Mesenchymal stem cell (in vitro differentiated cells and primary cell): ENCODE measurements around the gene ASPDH.

ENCODE experiments used
- DNase-seq: peaks from one replicate; pipeline ENCODE4 v3.0.0-alpha.2; 2013
- H2AFZ ChIP-seq: one replicate; pipeline ENCODE4 v1.6.1; 2013; ENCODE audit warnings: low read depth, mild to moderate bottlenecking, control low read depth, inconsistent platforms, low read length, moderate library complexity
- H2AK5ac ChIP-seq: 2 replicates; pipeline ENCODE4 v1.6.1; 2013; ENCODE audit warnings: low read length, moderate library complexity, mild to moderate bottlenecking, inconsistent platforms; ENCODE audit not compliant: severe bottlenecking
- H2BK120ac ChIP-seq: one replicate; pipeline ENCODE4 v1.6.1; 2013; ENCODE audit warnings: low read depth, mild to moderate bottlenecking, inconsistent platforms, low read length, moderate library complexity
- H2BK12ac ChIP-seq, 2 experiments: one replicate each; pipeline ENCODE4 v1.6.1; 2013; ENCODE audit warnings: inconsistent platforms in 2 of 2, low read length in 2 of 2, mild to moderate bottlenecking in 2 of 2, moderate library complexity in 2 of 2, control low read depth in 1 of 2
- H2BK15ac ChIP-seq: one replicate; pipeline ENCODE4 v1.6.1; 2013; ENCODE audit warnings: mild to moderate bottlenecking, low read depth, inconsistent platforms; ENCODE audit not compliant: poor library complexity, severe bottlenecking
- H2BK5ac ChIP-seq: 2 replicates; pipeline ENCODE4 v1.6.1; 2013; ENCODE audit warnings: low read depth, mild to moderate bottlenecking, low read length, control low read depth, inconsistent platforms; ENCODE audit not compliant: poor library complexity, severe bottlenecking
- H3K14ac ChIP-seq, 2 experiments: one replicate each; pipeline ENCODE4 v1.6.1; 2013; ENCODE audit warnings: inconsistent platforms in 2 of 2, low read length in 2 of 2, control low read depth in 1 of 2, mild to moderate bottlenecking in 1 of 2, moderate library complexity in 1 of 2
- H3K18ac ChIP-seq, 2 experiments: one replicate each; pipeline ENCODE4 v1.6.1; 2013; ENCODE audit warnings: inconsistent platforms in 2 of 2, low read length in 2 of 2, control low read depth in 1 of 2, low read depth in 1 of 2, mild to moderate bottlenecking in 1 of 2
- H3K23ac ChIP-seq, 2 experiments: one replicate each; pipeline ENCODE4 v1.6.1; 2013; ENCODE audit warnings: inconsistent platforms in 2 of 2, low read length in 2 of 2, mild to moderate bottlenecking in 2 of 2, moderate library complexity in 2 of 2, control low read depth in 1 of 2
- H3K27ac ChIP-seq: 2 replicates; pipeline ENCODE4 v1.5.1; 2013; ENCODE audit warnings: mild to moderate bottlenecking, moderate library complexity, low read length, control low read depth, inconsistent platforms; ENCODE audit not compliant: poor library complexity, severe bottlenecking
- H3K27me3 ChIP-seq, 2 experiments: 2 replicates each; pipeline versions ENCODE4 v1.6.1 to v1.7.0; 2013; ENCODE audit warnings: low read length in 2 of 2, mild to moderate bottlenecking in 2 of 2, moderate library complexity in 2 of 2, control low read depth in 1 of 2, inconsistent platforms in 1 of 2; ENCODE audit not compliant: control insufficient read depth in 1 of 2, insufficient read depth in 1 of 2
- H3K36me3 ChIP-seq, 2 experiments: 2 replicates each; pipeline versions ENCODE4 v1.6.1 to v1.7.0; 2013; ENCODE audit warnings: low read length in 2 of 2, control low read depth in 1 of 2, inconsistent platforms in 1 of 2, low read depth in 1 of 2, mild to moderate bottlenecking in 1 of 2; ENCODE audit not compliant: insufficient read depth in 2 of 2, control insufficient read depth in 1 of 2
- H3K4ac ChIP-seq, 2 experiments: one replicate each; pipeline ENCODE4 v1.6.1; 2013; ENCODE audit warnings: inconsistent platforms in 2 of 2, low read length in 2 of 2, mild to moderate bottlenecking in 2 of 2, moderate library complexity in 2 of 2, control low read depth in 1 of 2, low read depth in 1 of 2
- H3K4me1 ChIP-seq: 2 replicates; pipeline ENCODE4 v1.6.1; 2013; ENCODE audit warnings: low read depth, low read length, control low read depth; ENCODE audit not compliant: control insufficient read depth, insufficient read depth
- H3K4me2 ChIP-seq: 2 replicates; pipeline ENCODE4 v1.6.1; 2013; ENCODE audit warnings: low read length, mild to moderate bottlenecking, inconsistent platforms; ENCODE audit not compliant: poor library complexity, severe bottlenecking
- H3K4me3 ChIP-seq, 2 experiments: 2 replicates each; pipeline versions ENCODE4 v1.5.1 to v1.7.0; 2013; ENCODE audit warnings: low read length in 2 of 2, mild to moderate bottlenecking in 2 of 2, control low read depth in 1 of 2, low read depth in 1 of 2; ENCODE audit not compliant: insufficient read depth in 1 of 2
- H3K79me1 ChIP-seq: replicated peaks from 2 replicates; pipeline ENCODE4 v1.6.1; 2013; ENCODE audit warnings: mild to moderate bottlenecking, control low read depth, low read length, inconsistent platforms; ENCODE audit not compliant: poor library complexity, severe bottlenecking
- H3K9ac ChIP-seq: 2 replicates; pipeline ENCODE4 v1.7.0; 2013; ENCODE audit warnings: mild to moderate bottlenecking, low read length, moderate library complexity
- H3K9me3 ChIP-seq: 2 replicates; pipeline ENCODE4 v1.7.0; 2013; ENCODE audit warnings: mild to moderate bottlenecking, low read length; ENCODE audit not compliant: control insufficient read depth
- H4K8ac ChIP-seq: one replicate; pipeline ENCODE4 v1.6.1; 2013; ENCODE audit warnings: inconsistent platforms, mild to moderate bottlenecking, low read length, moderate library complexity
- H4K91ac ChIP-seq: one replicate; pipeline ENCODE4 v1.6.1; 2013; ENCODE audit warnings: mild to moderate bottlenecking, low read length, inconsistent platforms
- WGBS: methylation state at CpG from one replicate; pipeline ENCODE4 v1.1.7; 2013; ENCODE audit warnings: mixed read lengths; 5-methylcytosine and 5-hydroxymethylcytosine counted together

The ASPDH gene

GRCh38 chr19:50497022-50497405 lies 16.7 kb downstream of the ASPDH start:
- no peak overlapping the region for H3K4ac ChIP-seq
- no peak overlapping the region for H3K9ac ChIP-seq
- H3K27me3 ChIP-seq, result peaks cover 6 to 80% of the 10 kb centered on the region in 2 experiments
- no peak overlapping the region for H3K27ac ChIP-seq
- H2AFZ ChIP-seq, result no peak overlapping the region
- no peak overlapping the region for H3K18ac ChIP-seq
- H4K91ac ChIP-seq, result no peak overlapping the region
- no peak overlapping the region for H4K8ac ChIP-seq
- H2BK120ac ChIP-seq, result no peak overlapping the region
- no peak overlapping the region for H3K4me2 ChIP-seq
- no peak for DNase-seq
- H2BK5ac ChIP-seq, result no peak overlapping the region
- H3K14ac ChIP-seq, result no peak overlapping the region
- WGBS, result 75% methylated on average over 8 of the region's 8 CpGs
- peaks cover 0 to 6% of the 10 kb centered on the region in 2 experiments for H3K36me3 ChIP-seq
- H2BK12ac ChIP-seq, result no peak overlapping the region
- no peak overlapping the region for H2BK15ac ChIP-seq
- no peaks in the 10 kb centered on the region for H3K79me1 ChIP-seq
- H3K23ac ChIP-seq, result no peak overlapping the region
- H3K4me3 ChIP-seq, result no peak overlapping the region
- no peaks in the 10 kb centered on the region for H3K9me3 ChIP-seq
- peaks cover 5% of the 10 kb centered on the region for H3K4me1 ChIP-seq
- no peak overlapping the region for H2AK5ac ChIP-seq

- WGBS, result 62% methylated on average over 19 of the region's 30 CpGs
- H4K91ac ChIP-seq, result no peak overlapping the region
- no peak for DNase-seq
- no peaks in the 10 kb centered on the region for H3K79me1 ChIP-seq
- H3K4me3 ChIP-seq, result no peak overlapping the region
- peaks cover 5% of the 10 kb centered on the region for H3K4me1 ChIP-seq
- H3K9ac ChIP-seq, result no peak overlapping the region
- no peak overlapping the region for H2AK5ac ChIP-seq
- H3K4me2 ChIP-seq, result no peak overlapping the region
- no peak overlapping the region for H3K23ac ChIP-seq
- H2BK15ac ChIP-seq, result no peak overlapping the region
- no peak overlapping the region for H3K18ac ChIP-seq
- peaks cover 12 to 83% of the 10 kb centered on the region in 2 experiments for H3K27me3 ChIP-seq
- H3K36me3 ChIP-seq, result peaks cover 0 to 6% of the 10 kb centered on the region in 2 experiments
- H2AFZ ChIP-seq, result no peak overlapping the region
- no peak overlapping the region for H2BK5ac ChIP-seq
- no peak overlapping the region for H3K14ac ChIP-seq
- H4K8ac ChIP-seq, result no peak overlapping the region
- H3K9me3 ChIP-seq, result no peaks in the 10 kb centered on the region
- no peak overlapping the region for H2BK120ac ChIP-seq
- no peak overlapping the region for H2BK12ac ChIP-seq
- no peak overlapping the region for H3K4ac ChIP-seq
- no peak overlapping the region for H3K27ac ChIP-seq
These were observed 17.3 kb downstream of the ASPDH start for GRCh38 chr19:50496189-50497021.

DNA sequence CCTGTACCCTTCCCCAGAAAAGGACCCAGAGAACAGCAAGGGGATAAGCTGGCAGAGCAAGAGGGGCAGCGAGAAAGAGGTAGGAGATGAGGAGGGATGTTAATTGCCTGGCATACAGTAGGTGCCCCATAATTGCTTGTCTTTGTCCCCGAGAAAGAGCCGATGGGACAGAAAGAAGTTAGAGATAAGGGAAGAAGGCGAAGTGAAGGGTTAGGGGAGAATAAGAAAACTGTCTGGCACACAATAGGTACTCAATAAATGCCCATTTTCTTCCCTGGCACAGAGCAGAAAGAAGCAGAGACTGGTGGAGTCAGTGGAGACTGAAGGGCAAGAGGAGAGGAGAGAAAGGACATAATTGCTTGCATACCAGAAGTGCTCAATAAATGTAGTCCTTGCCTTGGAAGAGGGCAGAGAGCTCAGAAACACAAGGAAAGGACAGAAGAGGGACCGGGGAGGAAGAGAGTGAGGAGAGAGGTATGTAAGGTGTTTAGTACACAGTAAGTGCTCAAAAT lies 18.6 kb downstream of the ASPDH start:
- H4K8ac ChIP-seq, result no peak overlapping the region
- no peak overlapping the region for H3K14ac ChIP-seq
- peaks cover under 1% of the 10 kb centered on the region for H3K4me1 ChIP-seq
- H3K79me1 ChIP-seq, result no peaks in the 10 kb centered on the region
- H3K18ac ChIP-seq, result no peak overlapping the region
- DNase-seq, result no peak
- peaks cover 16 to 83% of the 10 kb centered on the region in 2 experiments for H3K27me3 ChIP-seq
- 81% methylated on average over 5 of the region's 5 CpGs for WGBS
- H2BK15ac ChIP-seq, result no peak overlapping the region
- no peak overlapping the region for H2AFZ ChIP-seq
- H3K4ac ChIP-seq, result no peak overlapping the region
- no peak overlapping the region for H3K4me2 ChIP-seq
- no peak overlapping the region for H2AK5ac ChIP-seq
- no peak overlapping the region for H3K9ac ChIP-seq
- peaks cover 0 to 11% of the 10 kb centered on the region in 2 experiments for H3K36me3 ChIP-seq
- H4K91ac ChIP-seq, result no peak overlapping the region
- H3K4me3 ChIP-seq, result no peak overlapping the region
- no peak overlapping the region for H2BK120ac ChIP-seq
- no peak overlapping the region for H2BK12ac ChIP-seq
- H3K23ac ChIP-seq, result no peak overlapping the region
- H3K9me3 ChIP-seq, result peaks cover 2% of the 10 kb centered on the region
- no peak overlapping the region for H2BK5ac ChIP-seq
- no peak overlapping the region for H3K27ac ChIP-seq

- H2AFZ ChIP-seq, result no peak overlapping the region
- no peak overlapping the region for H3K18ac ChIP-seq
- H2BK15ac ChIP-seq, result no peak overlapping the region
- WGBS, result 66% methylated on average over 6 of the region's 7 CpGs
- no peak overlapping the region for H4K8ac ChIP-seq
- no peak overlapping the region for H2AK5ac ChIP-seq
- peaks cover 2% of the 10 kb centered on the region for H3K9me3 ChIP-seq
- H3K14ac ChIP-seq, result no peak overlapping the region
- no peak overlapping the region for H3K4ac ChIP-seq
- H3K79me1 ChIP-seq, result peaks cover 1% of the 10 kb centered on the region
- no peak overlapping the region for H3K27ac ChIP-seq
- H3K4me1 ChIP-seq, result no peaks in the 10 kb centered on the region
- no peak overlapping the region for H3K23ac ChIP-seq
- H2BK5ac ChIP-seq, result no peak overlapping the region
- no peak overlapping the region for H2BK12ac ChIP-seq
- peaks cover 16 to 81% of the 10 kb centered on the region in 2 experiments for H3K27me3 ChIP-seq
- no peak overlapping the region for H3K9ac ChIP-seq
- no peak overlapping the region for H3K4me2 ChIP-seq
- no peak overlapping the region for H2BK120ac ChIP-seq
- H3K4me3 ChIP-seq, result no peak overlapping the region
- no peak for DNase-seq
- H3K36me3 ChIP-seq, result peaks cover 0 to 13% of the 10 kb centered on the region in 2 experiments
- H4K91ac ChIP-seq, result no peak overlapping the region
These were observed 19.3 kb downstream of the ASPDH start for GRCh38 chr19:50494186-50495019.
